ENCODE measurements around the gene PAQR7.

DNA sequence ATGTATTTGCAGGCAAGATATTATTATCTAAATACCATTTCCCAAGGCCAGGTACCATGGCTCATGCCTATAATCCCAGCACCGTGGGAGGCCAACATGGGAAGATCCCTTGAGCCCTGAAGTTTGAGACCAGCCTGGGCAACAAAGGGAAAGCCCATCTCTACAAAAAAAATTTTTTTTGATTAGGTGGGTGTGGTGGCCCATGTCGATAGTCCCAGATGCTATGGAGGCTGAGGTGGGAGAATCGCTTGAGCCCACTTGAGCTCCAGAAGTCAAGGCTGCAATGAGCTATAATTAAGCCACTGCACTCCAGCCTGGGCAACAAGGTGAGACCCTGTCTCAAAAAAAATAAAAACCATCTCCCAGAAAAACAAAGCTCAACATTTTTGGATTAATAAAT, 28.5 kb upstream of the PAQR7 start:
- TF ChIP-seq EZH2 (IDR thresholded peaks at IDR 0.05; ENCODE audit: low read length, unreplicated experiment): no peak
- TF ChIP-seq, protein P1, sequence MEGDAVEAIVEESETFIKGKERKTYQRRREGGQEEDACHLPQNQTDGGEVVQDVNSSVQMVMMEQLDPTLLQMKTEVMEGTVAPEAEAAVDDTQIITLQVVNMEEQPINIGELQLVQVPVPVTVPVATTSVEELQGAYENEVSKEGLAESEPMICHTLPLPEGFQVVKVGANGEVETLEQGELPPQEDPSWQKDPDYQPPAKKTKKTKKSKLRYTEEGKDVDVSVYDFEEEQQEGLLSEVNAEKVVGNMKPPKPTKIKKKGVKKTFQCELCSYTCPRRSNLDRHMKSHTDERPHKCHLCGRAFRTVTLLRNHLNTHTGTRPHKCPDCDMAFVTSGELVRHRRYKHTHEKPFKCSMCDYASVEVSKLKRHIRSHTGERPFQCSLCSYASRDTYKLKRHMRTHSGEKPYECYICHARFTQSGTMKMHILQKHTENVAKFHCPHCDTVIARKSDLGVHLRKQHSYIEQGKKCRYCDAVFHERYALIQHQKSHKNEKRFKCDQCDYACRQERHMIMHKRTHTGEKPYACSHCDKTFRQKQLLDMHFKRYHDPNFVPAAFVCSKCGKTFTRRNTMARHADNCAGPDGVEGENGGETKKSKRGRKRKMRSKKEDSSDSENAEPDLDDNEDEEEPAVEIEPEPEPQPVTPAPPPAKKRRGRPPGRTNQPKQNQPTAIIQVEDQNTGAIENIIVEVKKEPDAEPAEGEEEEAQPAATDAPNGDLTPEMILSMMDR (conservative IDR thresholded peaks at IDR 0.05; ENCODE audit: low read depth, low read length): no peak

All from PC-3 (cell line).